Activated CD4-positive, alpha-beta T cell treated with anti-CD3 and anti-CD28 coated beads, Interleukin-2, Interleukin-4, amounts not matched to agents 100 ng/mL and 50 ng/mL, durations not matched to agents 16 hours and 8 hours (primary cell): Measurements from ENCODE around the gene SOCS7.
A peak's percentile ranks its signal among the peaks of the same experiment; 100 is the strongest.

Experiments
- DNase-seq: peaks from one replicate; pipeline ENCODE4 v3.0.0-alpha.2; 2020; ENCODE audit warnings: low spot score

The SOCS7 gene

DNA sequence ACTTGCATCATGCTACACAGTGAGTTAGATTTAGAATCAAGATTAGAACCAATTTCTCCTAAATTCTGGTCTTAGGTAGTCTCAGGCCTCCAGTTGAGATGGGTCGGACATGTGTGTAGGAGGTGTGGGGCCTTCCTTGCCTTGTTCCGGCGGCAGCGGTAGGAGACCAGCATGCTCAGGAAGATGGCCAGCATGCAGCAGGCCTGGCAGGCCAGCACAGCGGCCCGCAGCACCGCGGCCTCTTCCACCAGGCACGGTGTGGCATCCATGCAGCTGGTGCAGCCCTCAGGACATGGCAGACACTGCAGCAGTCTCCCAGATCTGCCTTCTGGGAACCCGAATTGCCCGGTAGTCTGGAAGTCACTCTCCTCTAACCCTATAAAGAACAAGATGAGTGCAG lies 14.8 kb upstream of the SOCS7 start:
- DNase-seq: no peak

DNA sequence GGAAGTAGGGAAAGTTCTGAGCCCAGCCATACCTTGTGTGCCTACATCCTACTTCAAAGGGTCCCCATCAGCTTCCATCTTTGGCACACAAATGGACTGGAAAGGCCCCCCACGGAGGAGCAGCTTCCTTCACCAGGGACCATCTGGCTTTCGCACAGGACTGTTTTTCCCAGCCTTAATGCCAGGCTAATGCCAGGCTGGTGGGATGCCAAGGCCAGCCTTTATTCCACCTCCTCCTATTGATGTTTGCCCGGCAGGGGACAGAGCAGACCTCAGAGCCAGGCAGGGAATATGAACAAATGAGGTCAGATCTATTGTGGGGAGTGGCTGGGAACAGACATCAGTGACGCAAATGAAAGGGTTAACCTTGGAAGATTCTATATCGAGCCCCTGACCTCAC lies 13.6 kb upstream of the SOCS7 start:
- DNase-seq: no peak

DNA sequence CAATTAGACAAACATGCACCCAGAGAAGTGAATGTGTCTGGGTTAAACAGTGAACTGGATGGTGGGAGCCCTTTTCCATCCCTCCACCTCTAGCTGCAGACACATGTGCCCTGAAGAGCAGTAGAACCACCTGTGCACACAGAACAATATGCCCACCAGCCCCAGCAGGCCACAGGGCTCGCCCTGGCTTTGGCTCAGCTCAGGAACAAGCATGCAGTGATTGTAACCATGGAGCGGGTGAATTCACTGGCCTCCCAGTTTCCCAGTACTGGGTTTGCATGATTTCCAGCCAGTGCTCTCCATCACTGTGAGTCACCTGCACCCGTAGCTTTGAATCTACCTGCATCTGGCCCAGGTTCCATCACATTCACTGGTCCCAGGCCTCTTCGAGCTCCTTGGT lies 13.1 kb upstream of the SOCS7 start:
- no peak for DNase-seq

DNA sequence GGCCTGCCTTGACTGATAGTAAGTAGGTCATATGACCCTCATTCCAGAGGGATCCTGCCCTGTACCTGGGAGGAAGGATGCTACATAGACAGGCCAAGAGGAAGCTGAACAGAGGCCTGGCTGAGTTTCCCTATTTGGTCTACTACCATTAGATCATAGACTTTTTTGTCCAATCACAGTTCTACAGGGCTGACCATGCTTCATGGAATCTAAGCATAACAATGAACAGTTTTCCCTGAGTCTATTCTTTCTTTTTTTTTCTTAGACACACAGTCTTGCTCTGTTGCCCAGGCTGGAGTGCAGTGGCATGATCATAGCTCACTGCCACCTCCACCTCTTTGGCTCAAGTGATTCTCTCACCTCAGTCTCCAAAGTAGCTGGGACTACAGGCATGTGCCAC lies 11.8 kb upstream of the SOCS7 start:
- DNase-seq: no peak

DNA sequence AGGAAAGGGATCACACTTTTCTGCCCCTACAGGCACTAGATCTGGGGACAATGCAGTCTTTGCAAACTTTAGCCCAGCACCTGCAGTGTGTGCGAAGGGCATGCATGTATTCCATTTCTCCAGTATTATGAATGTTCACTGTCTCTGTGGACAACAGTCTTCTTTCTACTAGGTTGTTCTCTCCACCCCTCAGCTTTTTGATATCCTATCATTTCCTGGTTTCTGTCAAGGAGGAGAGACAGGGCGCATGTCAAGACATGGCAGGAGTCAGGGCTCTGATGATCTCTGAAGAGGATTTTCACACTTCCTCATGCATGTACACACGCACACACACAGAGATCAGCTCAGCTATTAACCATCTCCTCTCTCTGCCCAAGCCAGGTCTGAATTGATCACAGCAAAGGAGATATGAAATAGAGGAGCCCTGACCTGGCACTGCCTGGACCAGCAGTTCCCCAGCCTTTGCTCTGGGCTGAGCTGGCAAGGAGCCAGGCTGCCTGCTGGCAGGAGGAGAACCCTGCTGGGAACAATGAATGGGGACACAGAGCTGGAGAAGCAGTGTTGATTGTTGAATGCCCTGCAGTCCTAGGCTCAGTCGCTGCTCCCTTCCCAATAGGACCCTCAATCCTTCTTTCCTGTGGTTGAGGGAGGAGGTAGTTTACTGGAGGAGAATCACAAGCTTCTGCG lies 10.5 kb upstream of the SOCS7 start:
- DNase-seq: no peak

DNA sequence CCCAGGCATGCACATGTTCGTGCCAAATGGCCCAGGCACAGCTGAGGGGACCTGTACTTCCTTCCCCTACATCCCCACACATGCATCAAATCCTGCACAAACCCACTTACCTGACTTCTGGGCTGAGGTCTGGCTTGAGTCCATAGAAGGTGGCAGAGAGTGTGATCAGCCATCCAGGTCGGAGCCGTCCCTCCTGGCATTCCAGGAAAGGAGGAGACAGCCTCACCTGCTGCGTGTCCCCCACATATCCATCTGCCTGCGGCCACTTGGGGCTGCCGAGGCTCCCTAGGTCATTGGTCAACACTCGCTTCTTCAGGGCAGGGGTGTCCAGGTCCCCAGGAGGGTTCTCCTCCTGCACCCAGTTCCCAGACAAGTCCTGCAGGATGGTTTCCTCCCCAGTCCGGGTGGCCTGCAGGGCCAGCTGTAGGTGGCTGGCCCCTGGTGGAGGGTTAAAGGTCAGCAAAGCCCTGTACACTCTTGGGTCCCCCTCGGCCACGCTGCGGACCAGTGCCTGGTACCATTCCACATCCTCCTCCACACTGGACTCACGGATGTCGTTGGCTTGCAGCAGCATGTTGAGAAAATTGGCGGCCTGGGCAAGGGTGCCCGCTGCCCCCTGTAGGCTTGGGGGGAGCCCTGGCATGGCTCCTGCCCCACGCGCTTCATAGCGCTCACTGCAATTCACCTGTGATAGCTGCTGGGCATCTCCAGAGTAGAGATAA lies 8.6 kb upstream of the SOCS7 start:
- DNase-seq: no peak

DNA sequence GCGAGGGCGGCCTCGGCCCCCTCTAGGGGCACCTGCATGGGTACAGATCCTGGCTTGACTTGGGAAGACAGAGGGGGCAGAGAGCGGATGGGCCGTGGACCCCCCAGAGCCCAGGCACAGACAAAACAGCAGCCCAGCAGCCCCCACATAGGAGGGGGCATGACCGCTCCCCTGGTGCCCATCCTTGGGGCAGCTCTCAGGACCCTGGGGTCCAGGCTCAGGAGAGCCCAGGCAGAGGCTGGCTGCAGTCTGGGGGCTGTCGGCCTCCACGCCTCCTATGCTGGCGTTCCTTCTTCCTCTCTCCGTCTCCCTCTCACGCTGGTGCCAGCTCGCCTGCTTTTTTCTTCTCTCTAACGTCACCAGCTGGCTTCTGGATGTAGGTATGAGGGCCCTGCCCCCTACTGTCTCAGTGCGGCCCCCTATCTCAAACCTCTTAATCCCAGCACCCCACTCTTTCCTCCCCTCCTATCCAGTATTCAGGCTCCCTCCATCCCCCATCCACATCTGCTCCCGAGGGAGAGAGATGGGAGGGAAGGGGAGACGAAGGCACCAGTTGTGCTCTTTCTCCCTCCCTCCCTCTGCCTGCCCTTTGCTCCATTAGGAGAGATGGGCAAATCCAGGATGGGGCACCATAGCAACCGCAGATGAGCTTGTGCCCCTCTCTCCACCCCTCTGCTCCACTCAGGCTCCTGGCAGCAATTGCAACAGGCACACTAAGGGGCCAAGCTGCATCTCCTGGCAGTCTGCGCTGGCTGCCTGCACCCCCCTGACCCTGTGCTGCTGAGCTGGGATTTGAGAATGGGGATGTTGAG lies 7.8 kb upstream of the SOCS7 start, which contains the start of gene GPR179:
TSS of gene GPR179 (minus strand) at position 349 of the 812 bp plus-strand sequence. CDS start at position 182, 167 bp downstream.
- no peak for DNase-seq

DNA sequence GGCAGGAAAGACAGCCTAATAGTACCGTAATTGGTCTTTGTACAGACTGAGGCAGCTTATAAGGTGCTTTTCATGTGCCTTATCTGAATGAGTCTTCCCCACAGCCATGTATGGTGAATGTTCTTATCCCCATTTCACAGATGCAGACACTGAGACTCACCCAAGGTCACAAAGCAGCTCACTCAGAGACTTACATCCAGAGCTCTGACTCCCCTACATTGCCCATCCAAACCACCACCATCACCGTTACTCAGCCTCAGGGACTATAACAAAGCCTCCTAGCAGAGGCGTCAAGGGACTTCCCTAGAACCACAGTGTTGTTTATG lies 7.3 kb upstream of the SOCS7 start:
- DNase-seq: no peak

DNA sequence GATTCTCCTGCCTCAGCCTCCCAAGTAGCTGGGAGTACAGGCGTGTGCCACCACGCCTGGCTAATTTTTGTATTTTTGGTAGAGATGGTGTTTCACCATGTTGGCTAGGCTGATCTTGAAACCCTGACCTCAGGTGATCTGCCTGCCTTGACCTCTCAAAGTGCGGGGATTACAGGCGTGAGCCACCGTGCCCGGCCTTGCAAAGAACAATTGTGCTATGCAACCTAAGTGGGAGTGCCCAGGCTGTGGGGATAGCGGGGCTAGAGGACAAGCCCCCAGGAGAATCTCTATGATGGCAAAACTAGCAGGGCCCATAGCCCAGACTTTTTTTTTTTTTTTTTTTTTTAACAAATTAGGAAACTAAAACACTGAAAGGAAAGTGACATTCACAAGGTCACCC lies 5.9 kb upstream of the SOCS7 start:
- DNase-seq: no peak

DNA sequence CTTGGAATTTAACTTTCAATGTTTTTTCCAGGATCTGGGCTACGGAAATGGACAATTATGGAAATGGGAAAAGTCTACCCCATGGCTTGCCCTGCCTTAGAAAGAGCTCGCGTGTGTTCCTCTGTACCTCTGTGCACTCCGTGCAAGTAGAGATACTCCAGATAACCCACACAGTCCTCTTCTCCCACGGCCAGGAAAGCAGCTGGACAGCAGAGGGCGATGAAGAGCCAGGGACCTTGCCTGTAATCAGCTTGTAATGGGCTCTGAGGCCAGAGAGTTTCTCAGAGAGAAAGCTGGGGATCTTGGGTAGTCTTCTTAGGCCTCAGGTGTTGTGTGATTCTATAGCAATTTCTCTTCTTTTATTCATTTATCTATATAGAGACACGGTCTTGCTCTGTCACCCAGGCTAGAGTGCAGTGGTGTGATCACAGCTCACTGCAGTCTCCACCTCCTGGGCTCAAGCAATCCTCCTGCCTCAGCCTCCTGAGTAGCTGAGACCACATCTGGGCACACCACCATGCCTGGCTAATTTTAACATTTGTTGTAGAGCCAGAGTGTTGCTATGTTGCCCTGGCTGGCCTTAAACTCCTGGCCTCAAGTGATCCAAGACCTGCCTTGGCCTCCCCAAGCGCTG lies 2.4 kb upstream of the SOCS7 start:
- peak; percentile 85 for DNase-seq

DNA sequence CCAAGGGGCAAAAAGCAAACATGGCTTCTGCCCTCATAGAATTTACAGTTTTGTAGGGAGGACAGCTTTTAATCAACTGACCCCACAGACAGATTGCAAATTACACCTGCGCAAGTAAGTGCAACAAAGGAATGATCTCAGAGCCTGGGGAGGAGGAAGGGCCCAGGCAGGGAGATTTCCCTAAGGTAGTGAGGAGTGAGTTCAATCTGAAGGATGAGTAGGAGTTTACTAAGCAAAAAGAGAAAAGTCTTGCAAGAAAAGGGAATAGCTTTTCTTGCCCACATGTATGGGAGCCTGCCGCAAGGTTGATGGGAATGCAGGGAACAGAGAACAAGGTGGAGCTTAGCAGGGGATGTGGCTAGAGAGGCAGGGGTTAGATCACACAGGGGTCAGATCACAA lies 1.6 kb upstream of the SOCS7 start:
- no peak for DNase-seq

DNA sequence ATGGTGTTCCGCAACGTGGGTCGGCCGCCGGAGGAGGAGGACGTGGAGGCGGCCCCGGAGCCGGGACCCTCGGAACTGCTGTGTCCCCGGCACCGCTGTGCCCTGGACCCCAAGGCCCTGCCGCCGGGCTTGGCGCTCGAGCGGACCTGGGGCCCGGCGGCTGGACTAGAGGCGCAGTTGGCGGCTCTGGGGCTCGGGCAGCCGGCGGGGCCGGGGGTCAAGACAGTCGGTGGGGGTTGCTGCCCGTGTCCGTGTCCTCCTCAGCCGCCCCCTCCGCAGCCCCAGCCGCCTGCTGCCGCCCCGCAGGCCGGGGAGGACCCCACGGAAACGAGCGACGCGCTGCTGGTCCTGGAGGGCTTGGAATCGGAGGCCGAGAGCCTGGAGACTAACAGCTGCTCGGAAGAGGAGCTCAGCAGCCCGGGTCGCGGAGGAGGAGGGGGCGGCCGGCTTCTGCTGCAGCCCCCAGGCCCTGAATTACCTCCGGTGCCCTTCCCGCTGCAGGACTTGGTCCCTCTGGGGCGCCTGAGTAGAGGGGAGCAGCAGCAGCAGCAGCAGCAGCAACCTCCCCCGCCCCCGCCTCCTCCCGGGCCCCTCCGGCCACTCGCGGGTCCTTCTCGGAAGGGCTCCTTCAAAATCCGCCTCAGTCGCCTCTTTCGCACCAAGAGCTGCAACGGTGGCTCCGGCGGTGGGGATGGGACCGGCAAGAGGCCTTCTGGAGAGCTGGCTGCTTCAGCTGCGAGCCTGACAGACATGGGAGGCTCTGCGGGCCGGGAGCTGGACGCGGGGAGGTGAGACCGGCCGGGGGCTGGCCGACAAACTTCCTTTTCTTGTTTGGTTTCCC lies 821 bp downstream of the SOCS7 start:
- no peak for DNase-seq

DNA sequence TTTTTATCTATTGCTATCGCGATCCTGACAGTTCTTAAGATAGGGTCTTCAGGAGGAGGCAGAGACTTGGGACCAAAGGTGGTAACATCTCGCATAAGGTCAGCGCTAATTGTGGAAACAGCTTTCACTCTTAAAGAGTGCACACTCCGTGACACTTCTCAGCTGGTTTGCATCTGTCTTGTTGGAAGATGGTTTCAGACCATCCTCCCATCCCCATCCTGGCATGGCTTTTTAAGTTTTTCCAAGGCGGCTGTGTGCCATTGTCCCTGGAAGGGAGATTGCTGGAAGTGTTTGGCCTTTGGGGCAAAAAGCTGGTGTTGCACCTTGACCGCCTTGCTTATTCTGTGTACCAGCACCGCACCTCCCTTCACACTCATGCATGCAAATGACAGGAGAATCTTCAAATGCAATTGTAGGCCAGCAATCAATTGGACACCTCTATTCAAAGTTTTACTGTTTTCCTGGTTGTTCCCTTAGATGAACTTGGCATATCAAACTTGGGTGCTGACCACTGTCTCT lies 1.5 kb downstream of the SOCS7 start:
- DNase-seq: no peak

DNA sequence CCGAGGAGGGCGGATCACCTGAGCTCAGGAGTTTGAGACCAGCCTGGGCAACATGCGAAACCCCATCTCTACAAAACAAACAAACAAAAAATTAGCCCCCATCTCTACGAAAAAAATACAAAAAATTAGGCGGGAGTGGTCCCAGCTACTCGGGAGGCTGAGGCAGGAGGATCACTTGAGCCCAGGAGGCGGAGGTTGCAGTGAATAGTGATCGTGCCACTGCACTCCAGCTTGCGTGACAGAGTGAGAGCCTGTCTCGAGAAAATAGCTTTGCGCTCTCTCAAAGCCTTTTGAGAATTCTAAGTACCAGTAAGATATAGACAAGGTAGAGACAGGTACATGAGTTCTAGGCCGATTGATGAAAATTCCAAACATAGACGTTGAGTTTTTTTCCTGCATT lies 2.0 kb downstream of the SOCS7 start:
- no peak for DNase-seq

DNA sequence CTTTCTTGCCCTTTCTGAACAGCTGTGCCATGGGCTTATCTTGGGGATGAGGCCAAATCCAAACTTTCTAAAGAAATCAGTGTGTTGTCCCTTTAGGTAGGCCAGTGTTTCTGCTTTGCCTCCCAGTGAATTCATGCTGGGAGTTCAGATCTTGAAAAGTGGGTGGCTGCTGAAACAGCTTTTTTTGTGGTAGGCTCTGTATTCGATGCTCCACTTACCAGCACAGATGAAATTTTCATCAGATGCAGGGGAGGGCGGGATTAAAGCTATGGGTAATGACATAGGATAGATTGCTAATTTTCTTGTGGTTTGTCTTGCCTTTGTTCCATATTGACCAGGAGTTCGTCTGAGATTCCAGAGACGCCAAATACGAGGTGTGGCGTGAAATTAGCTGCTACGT lies 2.8 kb downstream of the SOCS7 start:
- no peak for DNase-seq

DNA sequence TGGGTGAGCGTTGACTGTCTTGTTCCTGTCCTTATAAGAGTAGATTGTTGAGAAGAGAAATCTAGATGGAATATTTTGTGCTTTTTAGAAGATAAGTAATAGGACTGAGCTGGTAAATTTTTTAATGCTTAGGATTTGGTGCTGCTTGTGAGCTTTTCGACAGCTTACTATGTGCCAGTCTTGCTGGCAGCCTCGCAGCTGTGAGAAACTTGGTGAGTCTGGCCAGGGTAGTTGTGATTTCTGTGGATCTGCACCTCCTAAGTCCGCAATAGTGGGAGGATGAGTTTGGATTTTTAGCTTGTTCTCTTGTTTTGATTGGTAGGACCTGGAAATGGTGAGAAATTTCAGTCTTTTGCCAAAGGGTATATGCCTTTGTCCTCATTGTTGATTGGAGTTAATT lies 3.6 kb downstream of the SOCS7 start:
- no peak for DNase-seq

DNA sequence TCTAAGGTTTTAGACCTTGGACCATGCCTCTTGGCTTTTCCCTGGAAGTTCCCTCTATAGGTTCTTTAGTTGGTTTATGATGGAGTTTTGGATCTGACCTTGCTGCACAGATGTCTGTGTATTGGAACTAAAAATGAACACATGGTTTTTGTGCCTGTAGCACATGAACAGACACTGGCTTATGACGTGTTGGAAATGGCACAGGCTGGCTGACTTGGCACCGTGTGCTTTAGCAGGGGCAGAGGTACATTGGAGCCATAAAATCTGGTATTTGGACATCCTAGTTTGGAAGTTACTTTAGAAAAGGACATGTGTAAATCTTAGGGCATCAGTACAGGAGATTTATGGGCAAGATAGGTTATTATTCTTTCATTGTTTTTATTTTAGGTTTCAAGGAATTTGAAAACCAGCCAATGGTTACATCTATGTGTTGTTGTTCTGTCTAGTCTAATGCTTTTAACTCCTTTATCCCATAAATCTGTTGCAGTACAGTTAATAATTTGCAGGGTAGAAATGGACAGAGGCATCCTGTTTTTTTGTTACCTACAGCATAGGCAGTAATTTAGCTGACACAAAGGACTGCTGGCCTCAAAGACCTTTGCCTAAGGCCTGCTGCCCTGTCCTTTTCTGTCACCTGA lies 6.0 kb downstream of the SOCS7 start:
- no peak for DNase-seq

DNA sequence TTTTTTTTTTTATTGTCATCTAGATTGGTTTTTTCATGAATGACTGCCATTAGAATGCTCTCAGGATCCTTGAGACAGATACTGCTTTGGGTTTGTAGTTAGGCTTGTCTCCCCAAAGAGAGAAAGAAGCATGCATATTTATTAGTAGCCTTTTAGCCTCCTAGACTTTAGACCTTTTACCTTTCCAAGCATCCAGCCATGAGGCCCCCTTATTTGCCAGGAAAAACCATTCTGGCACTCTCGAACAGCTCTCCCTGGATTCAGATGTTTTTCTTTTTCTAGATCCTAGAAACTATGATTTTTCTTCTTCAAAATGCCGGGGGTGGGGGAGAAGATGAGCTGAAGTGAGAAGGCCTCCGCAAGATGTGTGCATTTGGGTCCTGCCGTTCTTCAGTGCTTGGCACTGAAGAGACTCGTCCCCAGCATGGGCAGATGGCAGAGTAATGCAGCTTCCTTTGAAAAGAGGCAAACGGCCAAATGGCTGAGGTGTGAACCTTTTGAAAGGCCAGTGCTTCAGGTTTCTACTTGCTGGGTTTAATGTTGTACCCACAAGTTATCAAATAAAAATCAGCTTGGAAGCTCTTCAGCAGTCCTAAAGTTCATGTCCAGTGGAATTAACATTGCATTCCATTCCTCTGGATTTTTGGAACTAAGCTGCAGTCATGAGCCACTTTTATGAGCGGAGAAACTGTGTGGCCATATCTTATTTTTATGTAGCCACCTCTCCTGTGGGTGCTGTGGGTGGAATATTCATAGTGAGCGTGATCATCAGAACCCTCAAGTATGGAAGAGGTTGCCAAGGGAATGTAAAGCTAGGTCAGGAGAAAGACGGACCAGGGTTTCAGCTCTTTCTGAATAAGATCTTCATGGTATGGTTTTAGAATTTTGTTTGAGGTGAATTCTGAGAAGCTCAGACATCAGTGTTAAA lies 7.2 kb downstream of the SOCS7 start:
- DNase-seq: no peak

DNA sequence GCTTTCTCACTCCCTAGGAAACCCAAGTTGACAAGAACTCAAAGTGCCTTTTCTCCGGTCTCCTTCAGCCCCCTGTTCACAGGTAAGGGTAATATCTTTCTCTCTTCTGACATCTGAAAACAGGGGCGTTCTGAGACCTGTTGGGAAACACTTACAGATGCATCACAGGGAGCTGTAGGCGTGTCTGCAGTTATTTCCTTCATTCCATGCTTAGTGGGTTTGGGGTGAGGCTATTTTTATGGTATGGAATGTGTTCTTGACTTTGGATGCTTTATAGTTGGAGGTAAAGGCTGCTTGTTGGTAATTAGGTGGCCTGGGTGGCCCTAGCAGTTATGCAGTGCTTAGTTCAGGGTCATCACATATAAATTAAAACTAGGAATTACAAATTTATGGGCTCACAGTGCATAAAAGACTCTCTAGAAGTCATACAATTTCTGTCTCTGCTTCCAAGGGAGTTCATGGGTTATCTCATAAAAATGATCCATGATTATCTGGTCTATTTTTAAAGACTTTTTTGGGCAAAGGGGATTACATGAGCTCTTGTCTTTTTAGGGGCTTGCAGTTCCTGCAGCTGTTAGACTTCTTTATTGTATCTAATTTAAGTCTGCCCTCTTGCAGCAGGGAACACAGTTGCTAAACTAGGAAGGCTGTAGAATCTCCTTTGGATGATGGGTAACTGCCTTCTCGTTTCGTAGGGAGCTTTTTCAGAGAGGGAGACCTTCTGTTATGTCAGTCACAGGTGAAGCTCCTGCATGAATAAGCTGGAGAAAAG lies 10.2 kb downstream of the SOCS7 start:
- DNase-seq: no peak
